Parathyroid adenoma (tissue), 2 donors: ENCODE data around the gene S100A10.
A peak's percentile ranks its signal among the peaks of the same experiment; 100 is the strongest.

Source experiments
- H2AFZ ChIP-seq: fragments of 300-600 bp; sonication (generic); one replicate; pipeline ENCODE4 v1.7.0; 2017; ENCODE audit warnings: antibody characterized with exemption, mild to moderate bottlenecking
- H3K27ac ChIP-seq: fragments of 300-600 bp; sonication (generic); one replicate; pipeline ENCODE4 v1.7.0; 2017
- H3K27me3 ChIP-seq: fragments of 300-600 bp; sonication (generic); one replicate; pipeline ENCODE4 v1.7.0; 2017; ENCODE audit warnings: low read length; ENCODE audit not compliant: control insufficient read depth, insufficient read depth
- H3K36me3 ChIP-seq: fragments of 300-600 bp; sonication (generic); one replicate; pipeline ENCODE4 v1.7.0; 2017; ENCODE audit warnings: low read length; ENCODE audit not compliant: control insufficient read depth, insufficient read depth
- H3K4me1 ChIP-seq: fragments of 300-600 bp; sonication (generic); one replicate; pipeline ENCODE4 v1.7.0; 2017; ENCODE audit warnings: control low read depth
- H3K4me2 ChIP-seq: fragments of 300-600 bp; sonication (generic); one replicate; pipeline ENCODE4 v1.7.0; 2017; ENCODE audit warnings: low read length
- H3K4me3 ChIP-seq: fragments of 300-600 bp; sonication (generic); one replicate; pipeline ENCODE4 v1.7.0; 2017; ENCODE audit warnings: low read depth, low read length
- H3K79me2 ChIP-seq: fragments of 300-600 bp; sonication (generic); one replicate; pipeline ENCODE4 v1.7.0; 2017; ENCODE audit warnings: control low read depth
- H3K9ac ChIP-seq: fragments of 300-600 bp; sonication (generic); one replicate; pipeline ENCODE4 v1.7.0; 2017; ENCODE audit warnings: mild to moderate bottlenecking
- H3K9me3 ChIP-seq: fragments of 300-600 bp; sonication (generic); one replicate; pipeline ENCODE4 v1.7.0; 2017; ENCODE audit warnings: low read length; ENCODE audit not compliant: control insufficient read depth
- TF ChIP-seq, protein P1 (sequence below): fragments of 300-600 bp; sonication (generic); IDR thresholded peaks from one replicate; pipeline ENCODE4 v1.7.0; 2017; ENCODE audit warnings: antibody characterized with exemption, mild to moderate bottlenecking
- donor health status: primary hyperparathyroidism.

Gene S100A10

GRCh38 chr1:151936653-151937052, 57.0 kb downstream of the S100A10 start:
- H3K27ac ChIP-seq: no peak overlapping the region
- H3K27me3 ChIP-seq: no peaks in the 10 kb centered on the region
- TF ChIP-seq, protein P1, sequence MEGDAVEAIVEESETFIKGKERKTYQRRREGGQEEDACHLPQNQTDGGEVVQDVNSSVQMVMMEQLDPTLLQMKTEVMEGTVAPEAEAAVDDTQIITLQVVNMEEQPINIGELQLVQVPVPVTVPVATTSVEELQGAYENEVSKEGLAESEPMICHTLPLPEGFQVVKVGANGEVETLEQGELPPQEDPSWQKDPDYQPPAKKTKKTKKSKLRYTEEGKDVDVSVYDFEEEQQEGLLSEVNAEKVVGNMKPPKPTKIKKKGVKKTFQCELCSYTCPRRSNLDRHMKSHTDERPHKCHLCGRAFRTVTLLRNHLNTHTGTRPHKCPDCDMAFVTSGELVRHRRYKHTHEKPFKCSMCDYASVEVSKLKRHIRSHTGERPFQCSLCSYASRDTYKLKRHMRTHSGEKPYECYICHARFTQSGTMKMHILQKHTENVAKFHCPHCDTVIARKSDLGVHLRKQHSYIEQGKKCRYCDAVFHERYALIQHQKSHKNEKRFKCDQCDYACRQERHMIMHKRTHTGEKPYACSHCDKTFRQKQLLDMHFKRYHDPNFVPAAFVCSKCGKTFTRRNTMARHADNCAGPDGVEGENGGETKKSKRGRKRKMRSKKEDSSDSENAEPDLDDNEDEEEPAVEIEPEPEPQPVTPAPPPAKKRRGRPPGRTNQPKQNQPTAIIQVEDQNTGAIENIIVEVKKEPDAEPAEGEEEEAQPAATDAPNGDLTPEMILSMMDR: no peak
- H3K9ac ChIP-seq: no peak overlapping the region
- no peaks in the 10 kb centered on the region for H3K79me2 ChIP-seq
- H3K36me3 ChIP-seq: no peaks in the 10 kb centered on the region
- H3K4me2 ChIP-seq: no peak overlapping the region
- H3K4me1 ChIP-seq: no peaks in the 10 kb centered on the region
- no peak overlapping the region for H3K4me3 ChIP-seq
- H3K9me3 ChIP-seq: no peaks in the 10 kb centered on the region
- no peak overlapping the region for H2AFZ ChIP-seq

- no peaks in the 10 kb centered on the region for H3K36me3 ChIP-seq
- no peak overlapping the region for H3K27ac ChIP-seq
- H3K27me3 ChIP-seq: no peaks in the 10 kb centered on the region
- no peak overlapping the region for H3K4me2 ChIP-seq
- H3K4me1 ChIP-seq: no peaks in the 10 kb centered on the region
- no peaks in the 10 kb centered on the region for H3K79me2 ChIP-seq
- H3K9ac ChIP-seq: no peak overlapping the region
- H2AFZ ChIP-seq: no peak overlapping the region
- H3K4me3 ChIP-seq: no peak overlapping the region
- no peaks in the 10 kb centered on the region for H3K9me3 ChIP-seq
- TF ChIP-seq, protein P1: no peak
Measured at GRCh38 chr1:151935894-151936602, 57.6 kb downstream of the S100A10 start.

- H3K36me3 ChIP-seq: no peaks in the 10 kb centered on the region
- H3K4me1 ChIP-seq: no peaks in the 10 kb centered on the region
- TF ChIP-seq, protein P1: no peak
- no peak overlapping the region for H3K27ac ChIP-seq
- H3K9ac ChIP-seq: no peak overlapping the region
- no peak overlapping the region for H3K4me2 ChIP-seq
- H3K4me3 ChIP-seq: no peak overlapping the region
- H2AFZ ChIP-seq: no peak overlapping the region
- no peaks in the 10 kb centered on the region for H3K9me3 ChIP-seq
- no peaks in the 10 kb centered on the region for H3K79me2 ChIP-seq
- H3K27me3 ChIP-seq: no peaks in the 10 kb centered on the region
Measured at GRCh38 chr1:151935154-151935553, 58.5 kb downstream of the S100A10 start.

- Histone ChIP-seq H3K27me3 (no peaks in the 10 kb centered on the region), H3K9ac (no peak overlapping the region), H3K36me3 (no peaks in the 10 kb centered on the region), H2AFZ (no peak overlapping the region), H3K4me2 (no peak overlapping the region), H3K27ac (no peak overlapping the region), H3K9me3 (no peaks in the 10 kb centered on the region), H3K79me2 (no peaks in the 10 kb centered on the region), H3K4me1 (no peaks in the 10 kb centered on the region), H3K4me3 (no peak overlapping the region)
- TF ChIP-seq, protein P1: peak; percentile 64
Measured at GRCh38 chr1:151934048-151934493, 59.6 kb downstream of the S100A10 start.
